DND-41 (cell line): ENCODE results near the gene ATP5F1D.

Experiments used
- ATAC-seq: fragments of 200-7000 bp; cut with Tn5 transposase; 3 replicates; pipeline ENCODE4 v1.9.1; 2021; ENCODE audit warnings: low read depth; ENCODE audit not compliant: insufficient read depth
- DNase-seq: peaks from one replicate; pipeline ENCODE4 v3.0.0-alpha.2; 2020
- H2AFZ ChIP-seq: 2 replicates; pipeline ENCODE4 v1.6.0; 2012; ENCODE audit warnings: low read depth, low read length
- H3K27ac ChIP-seq: 2 replicates; pipeline ENCODE4 v1.5.1; 2012; ENCODE audit warnings: low read length, inconsistent platforms
- H3K27me3 ChIP-seq: fragments of 200-600 bp; sonication (generic); 2 replicates; pipeline ENCODE4 v1.6.0; 2012; ENCODE audit warnings: low read length, mild to moderate bottlenecking, inconsistent platforms; ENCODE audit not compliant: insufficient read depth, poor library complexity
- H3K36me3 ChIP-seq: 2 replicates; pipeline ENCODE4 v1.5.1; 2012; ENCODE audit warnings: low read length, inconsistent platforms; ENCODE audit not compliant: insufficient read depth
- H3K4me1 ChIP-seq: 2 replicates; pipeline ENCODE4 v1.5.1; 2012; ENCODE audit warnings: mild to moderate bottlenecking, low read length; ENCODE audit not compliant: insufficient read depth
- H3K4me2 ChIP-seq: 2 replicates; pipeline ENCODE4 v1.6.0; 2012; ENCODE audit warnings: mild to moderate bottlenecking, moderate library complexity, low read length, inconsistent platforms; ENCODE audit not compliant: insufficient read depth
- H3K4me3 ChIP-seq, 2 experiments: fragments of 200-600 bp in 1 of 2; shearing (Covaris generic) in 1 of 2; 2 replicates each; pipeline ENCODE4 v1.5.1; 2012 to 2016; ENCODE audit warnings: inconsistent platforms in 2 of 2, low read length in 2 of 2, mild to moderate bottlenecking in 2 of 2, low read depth in 1 of 2, moderate library complexity in 1 of 2
- H3K79me2 ChIP-seq: 2 replicates; pipeline ENCODE4 v1.6.0; 2012; ENCODE audit warnings: low read length, inconsistent platforms; ENCODE audit not compliant: insufficient read depth
- H3K9ac ChIP-seq: 2 replicates; pipeline ENCODE4 v1.6.0; 2012; ENCODE audit warnings: low read depth, mild to moderate bottlenecking, inconsistent platforms, low read length, moderate library complexity
- H3K9me3 ChIP-seq: 2 replicates; pipeline ENCODE4 v1.5.1; 2012; ENCODE audit warnings: low read length, moderate library complexity, mild to moderate bottlenecking, inconsistent platforms; ENCODE audit not compliant: insufficient read depth, severe bottlenecking
- H4K20me1 ChIP-seq: 2 replicates; pipeline ENCODE4 v1.6.0; 2012; ENCODE audit warnings: low read length; ENCODE audit not compliant: insufficient read depth
- CTCF ChIP-seq: IDR thresholded peaks from 2 replicates; pipeline ENCODE4 v1.5.1; 2012; ENCODE audit warnings: borderline replicate concordance, low read length, moderate library complexity, mild to moderate bottlenecking; ENCODE audit not compliant: poor library complexity, severe bottlenecking; ENCODE audit errors: extremely low read depth
- EZH2 ChIP-seq: IDR thresholded peaks from 3 replicates; pipeline ENCODE4 v1.6.1; 2012; ENCODE audit warnings: borderline replicate concordance, low read depth, mild to moderate bottlenecking, moderate library complexity, low read length, inconsistent platforms; ENCODE audit not compliant: severe bottlenecking

Gene ATP5F1D

DNA sequence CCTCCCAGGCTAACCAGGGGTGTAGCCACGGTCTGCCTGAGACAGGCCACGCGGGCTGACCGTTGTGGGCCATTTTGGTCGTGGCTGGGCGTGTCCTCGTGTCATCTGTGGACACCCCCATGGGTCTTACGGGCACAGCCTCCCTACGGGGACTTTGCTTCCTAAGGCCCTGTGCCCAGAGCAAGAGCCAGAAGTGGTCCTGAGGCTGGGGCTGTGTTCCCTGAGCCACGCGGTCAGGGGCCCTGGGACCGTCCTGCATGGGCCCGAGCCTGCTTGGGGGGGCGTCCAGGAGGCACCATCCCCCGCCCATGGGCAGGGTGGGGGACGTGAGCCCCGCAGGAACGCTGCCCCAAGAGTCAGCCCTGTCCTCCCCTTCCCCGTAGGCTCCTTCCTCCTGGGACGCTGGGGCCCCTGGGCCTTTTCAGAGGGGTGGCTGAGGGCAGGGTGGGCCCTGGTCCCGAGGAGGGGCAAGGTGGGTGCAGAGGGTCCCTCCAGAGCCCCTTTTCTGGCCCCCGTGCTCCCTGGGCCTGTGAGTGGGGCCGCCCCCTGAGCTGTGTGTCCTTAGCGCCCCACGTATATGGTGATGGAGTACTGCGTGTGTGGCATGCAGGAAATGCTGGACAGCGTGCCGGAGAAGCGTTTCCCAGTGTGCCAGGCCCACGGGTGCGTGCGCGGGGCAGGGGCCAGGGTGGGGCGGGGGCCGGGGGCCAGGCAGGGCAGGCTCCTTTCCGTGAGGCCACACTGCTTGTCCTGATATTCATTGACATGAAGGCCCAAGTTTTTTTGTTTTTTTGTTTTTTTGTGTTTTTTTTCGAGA is 22.6 kb upstream of the ATP5F1D start:
- H3K4me1 ChIP-seq = no peaks in the 10 kb centered on the region
- peaks cover 59% of the 10 kb centered on the region for H3K79me2 ChIP-seq
- ATAC-seq = no peak

GRCh38 chr19:1219786-1220476 is 21.6 kb upstream of the ATP5F1D start:
- no peak overlapping the region for H3K4me3 ChIP-seq
- no peak overlapping the region for H3K9ac ChIP-seq
- peaks cover 49% of the 10 kb centered on the region for H3K79me2 ChIP-seq
- no peaks in the 10 kb centered on the region for H3K4me1 ChIP-seq
- no peak for TF ChIP-seq EZH2
- TF ChIP-seq CTCF = no peak
- no peak overlapping the region for H2AFZ ChIP-seq
- no peaks in the 10 kb centered on the region for H3K27me3 ChIP-seq
- ATAC-seq (no peak), DNase-seq (no peak)
- H3K36me3 ChIP-seq = peaks cover 79% of the 10 kb centered on the region
- H3K27ac ChIP-seq = no peak overlapping the region
- peaks cover 57% of the 10 kb centered on the region for H4K20me1 ChIP-seq
- no peaks in the 10 kb centered on the region for H3K9me3 ChIP-seq
- H3K4me2 ChIP-seq = no peak overlapping the region

More for the DNA sequence above, 22.6 kb upstream of the ATP5F1D start:
- Histone ChIP-seq H3K9me3 (no peaks in the 10 kb centered on the region), H3K9ac (no peak overlapping the region), H3K36me3 (peaks cover 78% of the 10 kb centered on the region), H2AFZ (no peak overlapping the region), H3K27ac (no peak overlapping the region), H4K20me1 (peaks cover 58% of the 10 kb centered on the region), H3K4me3 (no peak overlapping the region), H3K27me3 (no peaks in the 10 kb centered on the region), H3K4me2 (no peak overlapping the region)
- DNase-seq = no peak
- TF ChIP-seq EZH2 (no peak), CTCF (no peak)

GRCh38 chr19:1220477-1220930 is 21.0 kb upstream of the ATP5F1D start:
- Histone ChIP-seq H2AFZ (no peak overlapping the region), H3K27me3 (no peaks in the 10 kb centered on the region), H3K36me3 (peaks cover 79% of the 10 kb centered on the region), H3K9ac (no peak overlapping the region), H3K9me3 (no peaks in the 10 kb centered on the region), H3K27ac (no peak overlapping the region), H3K4me1 (no peaks in the 10 kb centered on the region), H3K4me2 (no peak overlapping the region), H3K4me3 (no peak overlapping the region), H3K79me2 (peaks cover 44% of the 10 kb centered on the region), H4K20me1 (peaks cover 52% of the 10 kb centered on the region)
- ATAC-seq = no peak
- no peak for DNase-seq
- no peak for TF ChIP-seq EZH2
- TF ChIP-seq CTCF = no peak
